GM19099 (cell line): ENCODE results near the gene C16orf46.

Experiments
- POLR2A ChIP-seq: IDR thresholded peaks from 3 replicates; pipeline ENCODE4 v1.6.1; 2011; ENCODE audit warnings: low read depth; ENCODE audit not compliant: insufficient read length; ENCODE audit errors: extremely low read depth

C16orf46 gene

DNA sequence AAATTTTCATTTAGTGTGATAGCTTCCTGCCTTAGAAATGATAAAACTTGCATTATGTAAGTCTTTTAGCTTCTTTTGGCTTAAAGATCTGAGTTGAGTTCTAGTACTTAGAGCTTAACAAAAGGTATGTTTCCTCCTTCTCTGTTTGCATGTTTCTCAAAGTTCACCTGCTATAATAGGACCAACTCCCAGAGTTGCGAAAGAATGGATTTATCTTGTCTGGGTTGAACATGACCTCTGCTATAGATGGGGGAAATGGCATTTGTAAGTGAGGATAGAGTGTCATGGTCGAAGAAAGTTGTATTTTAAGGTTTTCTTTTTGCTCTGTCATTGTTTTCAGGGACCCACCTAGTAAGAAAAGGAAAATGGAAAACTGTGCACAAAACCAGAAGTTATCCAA is 34.2 kb downstream of the C16orf46 start:
- no peak for TF ChIP-seq POLR2A

GRCh38 chr16:81041696-81042095 is 35.3 kb downstream of the C16orf46 start:
- TF ChIP-seq POLR2A, result no peak

DNA sequence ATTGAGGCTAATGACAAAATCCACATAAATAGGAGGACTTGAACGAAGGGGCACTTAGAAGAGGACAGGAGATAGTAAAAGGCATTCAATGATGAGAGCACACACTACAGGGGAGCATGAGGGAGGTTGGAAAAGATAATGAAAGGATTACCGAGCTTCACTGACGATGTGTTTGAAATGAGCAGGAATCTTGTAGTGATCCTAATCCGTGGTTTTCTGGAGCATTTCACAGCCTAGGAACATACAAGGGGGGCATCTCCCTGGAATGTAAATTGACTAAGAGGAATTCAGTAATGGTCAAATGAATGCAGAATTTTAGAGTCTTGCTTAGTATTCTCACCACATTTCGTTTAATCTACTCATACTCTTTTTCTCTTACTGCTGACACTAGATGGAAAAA is 36.2 kb downstream of the C16orf46 start:
- no peak for TF ChIP-seq POLR2A

DNA sequence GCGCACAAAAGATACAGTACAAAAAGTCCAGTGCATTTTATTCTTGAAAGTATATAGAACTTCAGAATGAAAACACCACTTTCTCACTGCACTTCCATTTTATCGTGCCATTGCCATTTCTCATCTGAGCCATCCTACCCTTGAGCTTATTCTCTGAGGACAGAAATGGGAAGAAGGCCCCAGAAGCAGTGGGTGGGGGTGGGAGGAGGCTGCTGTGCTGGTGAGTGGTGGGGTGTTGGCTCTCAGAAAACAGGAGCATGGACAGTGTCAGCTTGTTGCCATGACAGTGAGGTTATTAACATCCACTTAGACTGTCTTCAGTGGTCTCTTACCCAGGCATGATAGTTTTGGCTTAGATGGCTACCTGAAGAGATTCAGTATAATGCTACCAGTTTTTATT is 36.9 kb downstream of the C16orf46 start:
- no peak for TF ChIP-seq POLR2A

DNA sequence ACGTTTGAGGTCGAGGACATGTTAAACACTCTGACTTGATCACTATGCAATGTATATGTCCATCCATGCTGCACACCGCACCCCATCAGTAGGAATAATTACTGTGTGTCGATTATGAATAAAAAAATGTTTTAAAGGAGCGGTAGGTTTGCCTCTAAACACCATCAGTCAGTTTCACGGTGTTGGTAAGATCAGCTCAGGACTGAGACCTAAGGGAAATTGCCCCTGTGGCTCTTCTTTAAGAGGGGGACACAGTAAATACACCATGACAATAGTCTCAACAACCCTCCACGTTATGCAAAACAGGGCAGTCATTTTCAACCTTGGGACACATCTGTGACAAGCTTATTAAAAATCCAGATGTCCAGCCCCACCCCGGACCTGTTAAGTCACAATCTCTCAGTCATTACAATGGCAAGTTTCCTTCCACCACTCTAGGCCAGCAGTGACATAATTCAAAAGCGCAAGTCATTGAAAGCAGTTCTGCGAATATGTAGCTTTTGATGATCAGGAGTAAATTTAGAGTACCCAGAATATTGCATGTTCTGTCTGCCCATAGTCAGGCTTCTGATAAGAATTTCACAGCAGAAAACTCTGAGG is 40.2 kb downstream of the C16orf46 start:
- no peak for TF ChIP-seq POLR2A

- no peak for TF ChIP-seq POLR2A
Observed at GRCh38 chr16:81035975-81036750, 40.9 kb downstream of the C16orf46 start.

- TF ChIP-seq POLR2A, result peak; percentile 75
Observed at GRCh38 chr16:81035398-81035974, 41.6 kb downstream of the C16orf46 start, which contains the start of gene ATMIN. ATMIN (plus strand) TSS chr16:81035842; CDS start chr16:81035871, 29 bp downstream.

DNA sequence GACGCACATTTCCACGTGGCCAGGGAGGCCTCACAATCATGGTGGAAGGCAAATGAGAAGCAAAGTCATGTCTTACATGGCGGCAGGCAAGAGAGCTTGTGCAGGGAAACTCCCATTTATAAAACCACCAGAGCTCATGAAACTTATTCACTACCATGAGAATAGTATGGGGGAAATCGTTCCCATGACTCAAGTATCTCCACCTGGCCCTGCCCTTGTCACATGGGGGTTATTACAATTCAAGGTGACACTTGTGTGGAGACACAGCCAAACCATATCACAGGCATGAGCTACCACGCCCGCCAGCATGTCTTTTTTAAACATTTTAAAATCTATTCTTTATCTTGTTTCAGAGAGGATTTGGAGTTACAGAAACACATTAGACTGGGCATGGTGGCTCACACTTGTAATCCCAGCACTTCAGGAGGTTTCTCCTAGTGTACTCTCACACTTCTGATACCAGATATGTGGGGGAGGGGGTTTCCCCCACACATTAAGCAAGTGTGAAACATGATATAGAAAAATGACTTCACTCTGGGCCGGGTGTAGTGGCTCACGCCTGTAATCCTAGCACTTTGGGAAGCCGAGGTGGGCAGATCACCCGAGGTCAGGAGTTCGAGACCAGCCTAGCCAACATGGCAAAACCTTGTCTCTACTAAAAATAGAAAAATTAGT is 47.0 kb downstream of the C16orf46 start:
- TF ChIP-seq POLR2A, result no peak

- TF ChIP-seq POLR2A, result no peak
Observed at GRCh38 chr16:81026429-81026828, 50.6 kb downstream of the C16orf46 start.

GRCh38 chr16:81018496-81018895 is 58.5 kb downstream of the C16orf46 start:
- TF ChIP-seq POLR2A, result no peak

DNA sequence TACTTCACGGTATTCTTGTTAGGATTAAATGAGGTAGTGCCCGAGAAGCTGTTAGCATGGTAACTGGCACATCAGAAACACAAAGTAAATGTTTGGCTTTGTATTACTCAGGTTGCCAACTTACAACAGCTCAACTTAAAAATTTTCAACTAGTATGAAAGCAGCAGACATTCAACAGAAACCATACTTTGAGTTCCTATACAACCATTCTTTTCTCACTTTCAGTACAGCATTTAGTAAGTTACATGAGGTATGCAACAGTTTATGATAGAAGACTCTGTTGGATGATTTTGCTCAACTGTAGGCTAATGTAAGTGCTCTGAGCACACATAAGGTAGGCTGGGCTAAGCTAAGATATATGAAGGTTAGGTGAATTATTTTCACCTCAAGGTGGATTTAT is 62.4 kb downstream of the C16orf46 start:
- no peak for TF ChIP-seq POLR2A

DNA sequence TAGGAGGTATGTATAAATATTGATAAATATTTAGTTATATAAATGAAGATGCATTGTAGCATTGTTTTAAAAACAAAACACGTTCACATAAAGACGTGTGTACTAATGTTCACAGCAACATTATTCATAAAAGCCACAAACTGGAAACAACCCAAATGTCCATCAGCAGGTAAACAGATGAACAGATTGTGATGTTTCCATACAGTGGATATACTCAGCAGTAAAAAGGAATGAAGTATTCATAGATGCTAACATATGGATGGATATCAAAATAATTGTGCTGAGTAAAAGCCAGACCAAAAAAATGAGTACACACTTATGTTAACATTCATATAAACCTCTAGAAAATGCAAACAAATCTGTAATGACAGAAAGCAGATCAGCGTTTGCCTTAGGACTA is 64.1 kb downstream of the C16orf46 start:
- no peak for TF ChIP-seq POLR2A
